ENCODE results near the gene AADAT.
"Not testable (repeated sequence)": the region's sequence is repeated elsewhere in the genome, so short reads cannot be mapped to it uniquely, and the experiment has no call there.

The AADAT gene

GRCh38 chr4:170090352-170091052 is 746 bp upstream of the AADAT start:
- no peak for DNase-seq (ENCODE audit: low read depth)

- no peak for DNase-seq (ENCODE audit: low read depth)
These were observed 485 bp downstream of the AADAT start for GRCh38 chr4:170089274-170089667.

- DNase-seq (ENCODE audit: low read depth): no peak
These were observed 1.0 kb downstream of the AADAT start for GRCh38 chr4:170088716-170089115.

GRCh38 chr4:170087163-170087700 is 2.5 kb downstream of the AADAT start:
- DNase-seq (ENCODE audit: low read depth): no peak

- DNase-seq (ENCODE audit: low read depth): no peak
These were observed 6.2 kb downstream of the AADAT start for GRCh38 chr4:170083541-170083940.

- DNase-seq (ENCODE audit: low read depth): no peak
These were observed 9.3 kb downstream of the AADAT start for GRCh38 chr4:170080496-170080895.

- no peak for DNase-seq (ENCODE audit: low read depth)
These were observed 9.8 kb downstream of the AADAT start for GRCh38 chr4:170079981-170080380.

- DNase-seq (ENCODE audit: low read depth): no peak
These were observed 18.6 kb downstream of the AADAT start for GRCh38 chr4:170071196-170071595.

GRCh38 chr4:170068438-170069128 is 21.2 kb downstream of the AADAT start:
- no peak for DNase-seq (ENCODE audit: low read depth)

GRCh38 chr4:170059421-170059820 is 30.3 kb downstream of the AADAT start:
- no peak for DNase-seq (ENCODE audit: low read depth)

GRCh38 chr4:170058826-170059225 is 30.9 kb downstream of the AADAT start:
- no peak for DNase-seq (ENCODE audit: low read depth)

GRCh38 chr4:170057866-170058265 is 31.9 kb downstream of the AADAT start:
- no peak for DNase-seq (ENCODE audit: low read depth)

- DNase-seq (ENCODE audit: low read depth): no peak
These were observed 36.8 kb downstream of the AADAT start for GRCh38 chr4:170052919-170053318.

- DNase-seq (ENCODE audit: low read depth): no peak
These were observed 38.4 kb downstream of the AADAT start for GRCh38 chr4:170051402-170051801.

- DNase-seq (ENCODE audit: low read depth): no peak
These were observed 40.0 kb downstream of the AADAT start for GRCh38 chr4:170049766-170050165.

- peak; percentile 23 for DNase-seq (ENCODE audit: low read depth)
These were observed 41.9 kb downstream of the AADAT start for GRCh38 chr4:170047771-170048354.

- not testable (repeated sequence) for DNase-seq (ENCODE audit: low read depth)
These were observed 43.6 kb downstream of the AADAT start for GRCh38 chr4:170046156-170046555.

GRCh38 chr4:170040031-170040680 is 49.6 kb downstream of the AADAT start:
- no peak for DNase-seq (ENCODE audit: low read depth)

GRCh38 chr4:170038769-170039168 is 51.0 kb downstream of the AADAT start:
- no peak for DNase-seq (ENCODE audit: low read depth)

- DNase-seq (ENCODE audit: low read depth): no peak
These were observed 51.5 kb downstream of the AADAT start for GRCh38 chr4:170038232-170038631.

GRCh38 chr4:170037481-170037880 is 52.3 kb downstream of the AADAT start:
- no peak for DNase-seq (ENCODE audit: low read depth)

GRCh38 chr4:170035845-170036244 is 53.9 kb downstream of the AADAT start:
- no peak for DNase-seq (ENCODE audit: low read depth)

- no peak for DNase-seq (ENCODE audit: low read depth)
These were observed 54.5 kb downstream of the AADAT start for GRCh38 chr4:170035231-170035630.
